BLaER1 (cell line): ENCODE measurements around the gene ANKRA2.
A peak's percentile ranks its signal among the peaks of the same experiment; 100 is the strongest.

Experiments
- H3K27ac ChIP-seq: shearing (Covaris generic); formaldehyde crosslinking; 2 replicates; pipeline ENCODE4 v1.8.1; 2022
- H3K27me3 ChIP-seq: shearing (Covaris generic); formaldehyde crosslinking; 2 replicates; pipeline ENCODE4 v1.8.1; 2022
- H3K36me3 ChIP-seq: shearing (Covaris generic); formaldehyde crosslinking; 2 replicates; pipeline ENCODE4 v1.8.1; 2022
- H3K4me1 ChIP-seq: shearing (Covaris generic); formaldehyde crosslinking; 2 replicates; pipeline ENCODE4 v1.8.1; 2022
- H3K4me2 ChIP-seq: shearing (Covaris generic); formaldehyde crosslinking; 2 replicates; pipeline ENCODE4 v1.8.1; 2022
- H3K4me3 ChIP-seq: shearing (Covaris generic); formaldehyde crosslinking; 2 replicates; pipeline ENCODE4 v1.8.1; 2022
- H3K9ac ChIP-seq: shearing (Covaris generic); formaldehyde crosslinking; 2 replicates; pipeline ENCODE4 v1.8.1; 2022
- H3K9me3 ChIP-seq: shearing (Covaris generic); formaldehyde crosslinking; 2 replicates; pipeline ENCODE4 v1.8.1; 2022
- H4K20me1 ChIP-seq: shearing (Covaris generic); formaldehyde crosslinking; 2 replicates; pipeline ENCODE4 v1.8.1; 2022
- Cebpa-rat ChIP-seq: shearing (Covaris generic); IDR thresholded peaks from 2 replicates; pipeline ENCODE4 v1.8.1; 2022

ANKRA2 gene

DNA sequence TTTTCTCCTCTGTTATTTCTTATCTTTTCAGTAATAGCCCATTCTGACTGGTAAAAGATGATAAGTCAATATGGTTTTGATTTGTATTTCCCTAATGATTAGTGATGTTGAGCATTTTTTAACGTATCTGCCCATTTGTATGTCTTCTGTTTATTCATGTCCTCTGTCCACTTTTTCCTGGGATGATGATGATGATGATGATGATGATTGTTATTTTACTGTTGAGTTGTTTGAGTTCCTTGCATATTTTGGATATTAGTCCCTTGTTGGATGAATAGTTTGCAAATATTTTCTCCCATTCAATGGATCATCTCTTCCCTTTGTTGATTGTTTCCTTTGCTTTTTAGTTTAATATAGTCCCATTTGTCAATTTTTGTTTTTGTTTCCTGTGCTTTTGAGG, 27.1 kb upstream of the ANKRA2 start:
- H3K4me1 ChIP-seq = no peaks in the 10 kb centered on the region
- no peaks in the 10 kb centered on the region for H3K9me3 ChIP-seq
- no peak overlapping the region for H3K4me3 ChIP-seq
- H3K27me3 ChIP-seq = no peaks in the 10 kb centered on the region
- no peak for TF ChIP-seq Cebpa-rat
- no peaks in the 10 kb centered on the region for H3K36me3 ChIP-seq
- H3K27ac ChIP-seq = no peak overlapping the region
- no peak overlapping the region for H3K9ac ChIP-seq
- H3K4me2 ChIP-seq = no peak overlapping the region
- H4K20me1 ChIP-seq = no peaks in the 10 kb centered on the region

GRCh38 chr5:73591698-73592501, 26.5 kb upstream of the ANKRA2 start:
- no peaks in the 10 kb centered on the region for H3K27me3 ChIP-seq

DNA sequence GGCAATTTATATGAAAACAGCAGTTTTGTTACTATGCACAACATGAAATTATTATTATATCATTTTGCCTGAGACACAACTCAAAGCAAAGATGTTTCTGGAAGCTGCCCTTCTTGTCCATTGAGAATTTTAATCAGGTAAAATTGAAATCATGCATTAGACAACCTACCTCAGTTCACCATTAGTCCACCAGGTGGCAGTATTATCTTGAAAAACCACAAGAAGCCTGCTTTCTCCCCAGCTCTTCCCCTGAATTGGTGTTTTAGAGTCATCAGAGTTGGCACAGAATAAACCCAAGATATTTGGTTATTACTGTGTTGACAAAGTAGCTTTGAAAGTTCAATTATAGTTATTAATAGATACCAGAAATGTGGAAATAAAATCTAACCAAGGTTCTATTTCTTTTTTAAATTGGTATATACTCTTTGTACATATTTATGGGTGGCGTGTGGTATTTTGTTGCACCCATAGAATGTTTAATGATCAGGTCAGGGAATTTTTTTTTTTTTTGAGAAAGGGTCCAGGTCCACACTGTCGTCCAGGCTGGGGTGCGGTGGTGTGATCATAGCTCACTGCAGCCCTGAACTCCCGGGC, 25.8 kb upstream of the ANKRA2 start:
- Histone ChIP-seq H3K9ac (no peak overlapping the region), H3K36me3 (no peaks in the 10 kb centered on the region), H3K4me3 (no peak overlapping the region), H3K27me3 (no peaks in the 10 kb centered on the region), H3K4me1 (no peaks in the 10 kb centered on the region), H3K9me3 (no peaks in the 10 kb centered on the region), H3K4me2 (no peak overlapping the region), H4K20me1 (no peaks in the 10 kb centered on the region), H3K27ac (no peak overlapping the region)
- no peak for TF ChIP-seq Cebpa-rat

More at GRCh38 chr5:73591698-73592501, 26.5 kb upstream of the ANKRA2 start:
- no peak for TF ChIP-seq Cebpa-rat
- Histone ChIP-seq H3K4me2 (no peak overlapping the region), H3K9me3 (no peaks in the 10 kb centered on the region), H3K27ac (no peak overlapping the region), H4K20me1 (no peaks in the 10 kb centered on the region), H3K36me3 (no peaks in the 10 kb centered on the region), H3K9ac (no peak overlapping the region), H3K4me3 (no peak overlapping the region), H3K4me1 (no peaks in the 10 kb centered on the region)

DNA sequence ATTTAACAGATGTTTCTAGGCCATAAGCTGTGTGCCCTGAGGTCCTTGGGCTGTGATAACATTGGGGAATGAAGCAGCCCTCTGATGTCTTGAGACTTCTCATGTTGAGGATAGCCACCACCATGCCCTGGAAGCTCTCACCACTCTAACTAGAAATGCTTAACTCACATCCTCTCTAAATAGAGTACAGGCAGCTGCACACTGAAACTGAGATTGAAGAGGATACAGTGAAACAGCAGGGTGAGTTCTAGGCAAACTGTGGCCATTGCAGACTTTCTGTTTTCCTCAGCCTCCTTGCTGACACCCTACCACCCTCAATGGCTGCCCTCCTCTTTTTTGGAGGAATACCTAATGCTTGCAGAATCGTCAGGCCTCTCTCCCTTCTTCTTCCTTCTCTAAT, 22.5 kb upstream of the ANKRA2 start:
- Histone ChIP-seq H3K4me2 (no peak overlapping the region), H3K9me3 (no peaks in the 10 kb centered on the region), H3K9ac (no peak overlapping the region), H4K20me1 (no peaks in the 10 kb centered on the region), H3K4me3 (no peak overlapping the region), H3K36me3 (no peaks in the 10 kb centered on the region; the same call in 1 of the 2 replicates), H3K4me1 (peaks cover 4% of the 10 kb centered on the region; the same call in 1 of the 2 replicates), H3K27ac (no peak overlapping the region), H3K27me3 (no peaks in the 10 kb centered on the region)
- no peak for TF ChIP-seq Cebpa-rat

GRCh38 chr5:73582285-73583145, 17.1 kb upstream of the ANKRA2 start:
- Histone ChIP-seq H3K27me3 (no peaks in the 10 kb centered on the region), H3K4me3 (no peak overlapping the region), H3K9ac (no peak overlapping the region), H4K20me1 (no peaks in the 10 kb centered on the region), H3K36me3 (peaks cover 41% of the 10 kb centered on the region), H3K9me3 (no peaks in the 10 kb centered on the region), H3K4me2 (no peak overlapping the region), H3K27ac (no peak overlapping the region), H3K4me1 (peaks cover 5% of the 10 kb centered on the region; the same call in 1 of the 2 replicates)
- no peak for TF ChIP-seq Cebpa-rat

DNA sequence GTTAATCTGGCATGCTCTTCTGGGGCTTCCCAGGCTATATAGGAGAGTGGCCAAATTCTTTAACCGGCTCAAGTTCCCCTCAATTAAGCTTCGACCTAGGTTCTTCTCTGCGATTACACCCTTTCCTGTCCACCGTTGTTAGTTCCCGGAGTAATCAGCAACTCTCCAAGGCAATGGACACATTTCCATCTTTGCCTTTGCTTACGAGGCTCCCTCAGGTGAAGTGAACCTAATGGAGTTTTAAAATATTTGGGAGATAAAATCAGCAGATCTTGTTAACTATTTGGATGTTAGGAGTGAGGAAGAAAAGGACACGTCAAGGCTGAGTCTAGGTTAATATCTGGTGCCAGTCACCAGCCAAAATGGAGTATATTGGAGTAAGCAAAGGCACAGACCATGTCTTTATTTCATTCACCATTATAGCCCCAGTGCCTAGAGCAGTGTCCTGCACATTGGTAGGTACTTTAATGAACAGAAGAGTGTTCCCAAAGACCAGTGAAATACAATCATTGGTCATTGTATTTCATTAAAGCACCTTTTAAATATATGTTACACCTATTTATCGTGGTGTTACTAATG, 619 bp upstream of the ANKRA2 start:
- Histone ChIP-seq H3K4me1 (peaks cover 32% of the 10 kb centered on the region), H3K27ac (peak overlapping the region; percentile 90), H3K9me3 (no peaks in the 10 kb centered on the region), H4K20me1 (peaks cover 13% of the 10 kb centered on the region; the same call in 1 of the 2 replicates), H3K36me3 (peaks cover 38% of the 10 kb centered on the region), H3K4me3 (peak overlapping the region; percentile 79), H3K9ac (peak overlapping the region; percentile 95), H3K27me3 (no peaks in the 10 kb centered on the region), H3K4me2 (peak overlapping the region; percentile 85)
- no peak for TF ChIP-seq Cebpa-rat

GRCh38 chr5:73564675-73565074, 764 bp downstream of the ANKRA2 start:
- peak overlapping the region; percentile 85 for H3K4me2 ChIP-seq
- peaks cover 37% of the 10 kb centered on the region for H3K36me3 ChIP-seq
- no peak for TF ChIP-seq Cebpa-rat
- H3K27ac ChIP-seq = peak overlapping the region; percentile 90
- H3K9ac ChIP-seq = peak overlapping the region; percentile 95
- H3K9me3 ChIP-seq = no peaks in the 10 kb centered on the region
- peak overlapping the region; percentile 79 for H3K4me3 ChIP-seq
- H3K27me3 ChIP-seq = no peaks in the 10 kb centered on the region
- peaks cover 32% of the 10 kb centered on the region for H3K4me1 ChIP-seq
- H4K20me1 ChIP-seq = peaks cover 13% of the 10 kb centered on the region; the same call in 1 of the 2 replicates

GRCh38 chr5:73564018-73564417, 1.4 kb downstream of the ANKRA2 start:
- no peak for TF ChIP-seq Cebpa-rat
- H3K4me2 ChIP-seq = peak overlapping the region; percentile 85
- H3K36me3 ChIP-seq = peaks cover 35% of the 10 kb centered on the region
- peak overlapping the region; percentile 79 for H3K4me3 ChIP-seq
- peak overlapping the region; percentile 95 for H3K9ac ChIP-seq
- H3K9me3 ChIP-seq = no peaks in the 10 kb centered on the region
- H3K4me1 ChIP-seq = peaks cover 32% of the 10 kb centered on the region
- H3K27ac ChIP-seq = peak overlapping the region; percentile 90; the same call in 1 of the 2 replicates
- H3K27me3 ChIP-seq = no peaks in the 10 kb centered on the region
- peaks cover 13% of the 10 kb centered on the region; the same call in 1 of the 2 replicates for H4K20me1 ChIP-seq

- Histone ChIP-seq H3K9me3 (no peaks in the 10 kb centered on the region), H3K9ac (no peak overlapping the region), H3K27ac (no peak overlapping the region), H3K4me1 (peaks cover 9% of the 10 kb centered on the region), H3K4me3 (no peak overlapping the region), H4K20me1 (no peaks in the 10 kb centered on the region), H3K36me3 (peaks cover 66% of the 10 kb centered on the region), H3K4me2 (no peak overlapping the region), H3K27me3 (no peaks in the 10 kb centered on the region)
- no peak for TF ChIP-seq Cebpa-rat
Measured at GRCh38 chr5:73558950-73559349, 6.5 kb downstream of the ANKRA2 start.
